GM21367 (cell line): ENCODE measurements around the gene NEURL4.
"Not testable (repeated sequence)": the region's sequence is repeated elsewhere in the genome, so short reads cannot be mapped to it uniquely, and the experiment has no call there.

Experiments
- ATAC-seq: cut with Tn5 transposase; IDR thresholded peaks from one replicate; pipeline ENCODE4 v1.9.1; 2021; ENCODE audit not compliant: unreplicated experiment

The NEURL4 gene

DNA sequence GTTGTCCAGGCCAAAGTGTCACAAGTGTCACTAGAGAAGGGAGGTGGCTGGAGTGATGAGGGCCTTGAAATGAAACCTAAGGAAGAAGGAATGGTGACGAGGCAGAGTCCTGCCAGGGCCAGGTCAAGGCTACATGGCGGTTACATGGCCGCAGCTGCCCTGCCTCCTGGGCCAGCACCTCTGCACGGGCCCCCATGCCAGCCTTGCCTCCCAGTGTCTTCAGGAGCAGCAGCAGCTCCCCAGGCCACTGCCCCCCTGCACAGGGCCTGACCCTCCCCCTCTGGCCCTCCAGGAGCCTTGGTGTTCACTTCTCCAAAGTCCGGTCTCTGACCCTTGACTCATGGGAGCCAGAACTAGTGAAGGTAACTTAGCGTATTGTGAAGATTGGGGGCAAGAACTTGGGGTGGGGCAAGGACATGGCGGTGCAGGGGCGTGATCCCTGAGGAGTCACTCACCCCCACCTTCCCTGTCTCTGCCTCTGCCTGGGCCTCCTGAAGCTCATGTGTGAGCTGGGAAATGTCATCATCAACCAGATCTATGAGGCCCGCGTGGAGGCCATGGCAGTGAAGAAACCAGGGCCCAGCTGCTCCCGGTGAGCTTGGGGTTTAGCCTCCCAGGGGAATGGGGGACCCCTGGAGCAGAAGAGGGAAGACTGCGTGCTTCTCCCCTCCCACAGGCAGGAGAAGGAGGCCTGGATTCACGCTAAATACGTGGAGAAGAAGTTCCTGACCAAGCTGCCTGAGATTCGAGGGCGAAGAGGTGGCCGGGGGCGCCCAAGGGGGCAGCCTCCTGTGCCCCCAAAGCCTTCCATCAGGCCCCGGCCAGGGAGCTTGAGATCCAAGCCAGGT lies 18.7 kb upstream of the NEURL4 start:
- ATAC-seq = no peak

DNA sequence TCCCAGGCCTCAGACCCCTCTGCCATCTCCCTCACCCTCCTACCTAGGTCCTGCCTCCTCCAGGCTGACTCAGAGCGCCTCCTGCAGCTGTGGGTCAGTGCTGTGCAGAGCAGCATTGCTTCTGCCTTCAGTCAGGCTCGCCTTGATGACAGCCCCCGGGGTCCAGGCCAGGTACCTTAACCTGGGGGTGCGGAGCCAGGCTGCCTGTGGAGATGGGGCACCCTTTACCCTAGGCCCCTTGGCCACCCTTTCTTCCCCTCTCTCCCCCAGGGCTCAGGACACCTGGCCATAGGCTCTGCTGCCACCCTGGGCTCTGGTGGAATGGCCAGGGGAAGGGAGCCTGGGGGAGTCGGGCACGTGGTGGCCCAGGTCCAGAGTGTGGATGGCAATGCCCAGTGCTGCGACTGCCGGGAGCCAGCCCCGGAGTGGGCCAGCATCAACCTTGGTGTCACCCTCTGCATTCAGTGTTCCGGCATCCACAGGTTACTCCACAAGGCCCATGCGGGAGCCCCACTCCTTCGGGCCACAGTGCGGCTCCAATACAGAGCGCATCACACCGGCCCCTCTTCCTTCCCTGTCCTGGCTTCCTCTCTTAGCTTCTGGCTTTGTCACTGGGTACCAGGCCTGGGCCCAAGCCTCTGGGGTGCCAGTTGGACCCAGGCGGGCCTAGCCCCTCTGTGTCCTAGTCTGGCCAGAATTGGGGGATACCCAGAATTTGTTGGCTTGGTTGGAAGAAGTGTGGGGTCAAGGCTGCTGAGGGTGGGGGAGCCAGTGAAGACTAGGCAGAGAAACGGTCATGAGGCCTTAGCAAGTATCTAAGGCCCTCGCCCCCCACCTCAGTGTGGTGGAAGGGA lies 17.9 kb upstream of the NEURL4 start:
- no peak for ATAC-seq

- no peak for ATAC-seq
Observed at GRCh38 chr17:7343250-7343649, 14.1 kb upstream of the NEURL4 start.

GRCh38 chr17:7341842-7342241 lies 12.7 kb upstream of the NEURL4 start:
- no peak for ATAC-seq

- no peak for ATAC-seq
Observed at GRCh38 chr17:7340179-7340578, 11.0 kb upstream of the NEURL4 start.

DNA sequence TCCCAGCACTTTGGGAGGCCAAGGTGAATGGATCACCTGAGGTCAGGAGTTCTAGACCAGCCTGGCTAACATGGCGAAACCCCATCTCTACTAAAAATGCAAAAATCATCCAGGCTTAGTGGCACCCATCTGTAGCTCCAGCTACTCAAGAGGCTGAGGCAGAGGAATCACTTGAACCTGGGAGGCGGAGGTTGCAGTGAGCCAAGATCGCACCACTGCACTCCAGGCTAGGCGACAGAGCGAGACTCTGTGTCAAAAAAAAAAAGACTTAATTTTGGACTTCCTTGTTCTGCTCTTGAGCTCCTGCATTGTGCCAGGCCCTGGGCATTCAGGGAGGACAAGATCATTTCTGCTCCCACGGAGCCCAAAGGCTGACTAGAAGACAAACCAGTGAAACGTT lies 8.5 kb upstream of the NEURL4 start:
- ATAC-seq = not testable (repeated sequence)

- no peak for ATAC-seq
Observed at GRCh38 chr17:7336240-7337175, 7.4 kb upstream of the NEURL4 start, which contains the start of gene ACAP1. Gene ACAP1 (plus strand): TSS chr17:7336529. CDS start chr17:7336735, 206 bp downstream.

DNA sequence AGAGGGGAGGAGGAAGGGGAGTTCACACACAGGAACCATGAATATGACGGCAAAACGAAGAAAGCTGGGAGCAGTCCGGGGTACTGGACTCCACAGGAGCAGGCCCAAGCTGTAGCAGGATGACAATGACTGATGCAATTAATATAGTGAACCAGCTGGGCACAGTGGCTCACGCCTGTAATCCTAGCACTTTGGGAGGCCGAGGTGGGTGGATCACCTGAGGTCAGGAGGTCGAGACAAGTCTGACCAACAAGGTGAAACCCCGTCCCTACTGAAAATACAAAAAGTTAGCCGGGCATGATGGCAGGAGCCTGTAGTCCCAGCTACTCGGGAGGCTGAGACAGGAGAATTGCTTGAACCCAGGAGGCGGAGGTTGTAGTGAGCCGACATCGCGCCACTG lies 6.6 kb upstream of the NEURL4 start:
- ATAC-seq = not testable (repeated sequence)

- ATAC-seq = no peak
Observed at GRCh38 chr17:7334938-7335538, 5.9 kb upstream of the NEURL4 start.

- not testable (repeated sequence) for ATAC-seq
Observed at GRCh38 chr17:7332600-7333069, 3.5 kb upstream of the NEURL4 start.

- no peak for ATAC-seq
Observed at GRCh38 chr17:7332111-7332510, 3.0 kb upstream of the NEURL4 start.

- no peak for ATAC-seq
Observed at GRCh38 chr17:7330638-7331015, 1.5 kb upstream of the NEURL4 start.

- peak; percentile 28 for ATAC-seq
Observed at GRCh38 chr17:7329997-7330637, 982 bp upstream of the NEURL4 start.

GRCh38 chr17:7329374-7329996 lies 350 bp upstream of the NEURL4 start:
- peak; percentile 45 for ATAC-seq

DNA sequence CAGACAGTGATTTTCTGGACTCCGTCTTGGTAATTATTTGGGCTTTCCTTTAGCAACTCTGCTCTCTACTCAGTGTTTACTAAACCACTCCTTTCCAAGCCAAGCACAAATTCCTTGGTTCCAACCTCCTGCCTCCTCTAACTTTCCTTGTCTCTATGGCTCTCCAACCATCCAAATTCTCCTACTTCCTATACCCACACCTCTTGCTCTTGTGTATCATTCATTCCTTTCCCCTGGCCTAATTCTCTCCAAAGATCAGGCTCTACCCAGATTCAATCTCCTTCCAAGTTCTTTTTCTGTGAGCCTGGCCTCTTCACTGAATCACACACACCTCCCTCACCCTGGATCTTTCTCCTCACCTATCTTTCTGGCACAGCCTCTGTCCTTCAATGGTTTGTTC lies 1.1 kb downstream of the NEURL4 start:
- no peak for ATAC-seq

GRCh38 chr17:7327501-7327900 lies 1.6 kb downstream of the NEURL4 start:
- ATAC-seq = no peak

DNA sequence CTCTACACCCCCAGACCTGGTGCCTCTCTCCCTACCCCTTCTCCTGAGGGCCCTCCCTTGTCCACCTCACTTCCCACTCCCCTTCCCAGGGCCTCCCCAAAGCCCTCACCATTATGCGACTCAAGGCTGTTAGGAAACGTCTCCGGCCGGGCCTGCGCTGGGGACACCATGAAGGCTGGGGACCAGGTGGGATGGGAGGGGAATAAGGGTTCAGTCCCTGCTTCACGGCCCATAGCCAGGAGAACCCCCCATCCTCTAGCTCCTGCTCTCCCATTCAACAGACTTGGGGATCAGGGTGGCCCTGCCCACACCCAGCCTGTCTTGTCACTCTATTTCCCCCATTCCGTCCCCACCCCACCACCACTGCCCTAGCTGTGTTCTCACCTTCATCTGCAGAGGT lies 2.1 kb downstream of the NEURL4 start:
- ATAC-seq = no peak

DNA sequence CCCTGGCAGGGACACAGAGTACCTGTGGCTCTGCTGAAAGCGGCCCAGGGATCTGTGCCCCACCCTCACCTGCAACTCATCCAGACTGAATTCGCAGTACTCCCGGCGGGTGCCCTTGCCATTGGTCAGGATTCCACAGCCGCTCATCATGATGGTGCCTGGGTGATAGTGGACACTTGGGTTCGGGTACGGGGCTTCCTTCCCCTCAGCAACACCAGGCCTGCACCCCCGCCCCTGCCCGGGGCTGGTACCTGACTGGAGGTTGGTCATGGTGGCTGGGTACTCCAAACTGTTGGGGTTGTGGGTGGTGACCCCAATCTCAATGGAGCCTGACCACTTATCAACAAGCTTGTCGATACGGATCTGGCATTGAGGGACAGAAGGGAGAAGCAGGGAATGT lies 2.9 kb downstream of the NEURL4 start:
- ATAC-seq = no peak

DNA sequence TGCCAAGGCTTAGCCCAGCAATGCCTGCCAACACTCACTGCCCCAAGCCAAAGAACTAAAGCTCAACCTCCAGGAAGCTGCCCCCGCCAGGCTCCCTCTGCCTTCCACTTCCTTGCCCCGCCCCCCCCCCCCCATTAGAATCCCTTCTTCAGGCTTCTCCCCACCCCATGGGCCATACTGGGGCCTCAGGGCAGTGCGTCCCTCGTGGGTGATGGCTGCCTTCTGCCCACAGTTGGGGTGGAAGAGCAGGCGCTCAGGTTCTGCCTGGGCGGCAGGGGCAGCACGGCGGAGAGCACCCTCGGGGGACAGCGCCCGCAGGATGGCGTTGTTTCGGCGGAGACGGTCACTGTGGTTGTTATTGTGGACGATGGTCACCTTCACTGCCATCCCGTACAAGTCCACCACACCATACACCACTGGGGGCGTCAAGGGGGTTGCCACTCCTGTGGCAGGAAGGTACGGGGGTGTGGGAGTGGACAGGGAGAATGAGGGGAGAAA lies 4.1 kb downstream of the NEURL4 start:
- ATAC-seq = no peak
